HG03558 (cell line): Measurements from ENCODE around the gene BMPR1B.
"Not testable (repeated sequence)": the region's sequence is repeated elsewhere in the genome, so short reads cannot be mapped to it uniquely, and the experiment has no call there.

Experiments
- ATAC-seq: cut with Tn5 transposase; IDR thresholded peaks from one replicate; pipeline ENCODE4 v1.9.1; 2021; ENCODE audit warnings: moderate number of reproducible peaks; ENCODE audit not compliant: unreplicated experiment; ENCODE audit errors: extremely low read depth

Gene BMPR1B

DNA sequence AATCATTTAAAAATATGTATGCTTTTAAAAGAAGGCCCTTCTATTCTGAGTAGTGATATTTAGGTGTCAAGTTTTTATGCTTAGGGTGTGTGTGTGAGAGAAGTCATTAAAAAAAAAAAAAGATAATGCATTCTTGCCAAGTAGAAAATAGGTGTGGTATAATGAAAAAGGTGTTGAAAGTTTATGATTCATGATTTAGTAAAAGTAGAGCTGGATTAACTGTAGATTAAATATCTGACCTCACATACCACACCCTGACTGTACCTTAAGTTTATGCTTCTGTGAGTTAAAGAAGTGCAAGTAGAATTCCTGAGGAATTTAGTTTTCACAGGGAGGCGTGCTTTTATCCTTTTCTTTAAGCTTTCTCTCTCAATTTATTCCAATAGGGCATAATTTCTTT is 71.1 kb downstream of the BMPR1B start:
- ATAC-seq, result no peak

DNA sequence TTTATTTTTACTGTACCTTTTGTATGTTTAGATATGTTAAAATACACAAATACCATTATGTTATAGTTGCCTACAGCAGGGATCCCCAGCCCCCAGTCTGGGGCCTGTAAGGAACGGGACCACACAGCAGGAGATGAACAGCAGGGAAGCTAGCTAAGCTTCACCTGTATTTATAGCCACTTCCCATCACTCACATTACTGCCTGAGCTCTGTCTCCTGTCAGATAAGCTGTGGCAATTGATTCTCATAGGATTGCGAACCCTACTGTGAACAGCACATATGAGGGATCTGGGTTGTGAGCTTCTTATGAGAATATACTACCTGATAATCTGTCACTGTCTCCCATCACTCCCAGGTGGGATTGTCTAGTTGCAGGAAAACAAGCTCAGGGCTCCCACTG is 73.9 kb downstream of the BMPR1B start:
- ATAC-seq, result no peak

DNA sequence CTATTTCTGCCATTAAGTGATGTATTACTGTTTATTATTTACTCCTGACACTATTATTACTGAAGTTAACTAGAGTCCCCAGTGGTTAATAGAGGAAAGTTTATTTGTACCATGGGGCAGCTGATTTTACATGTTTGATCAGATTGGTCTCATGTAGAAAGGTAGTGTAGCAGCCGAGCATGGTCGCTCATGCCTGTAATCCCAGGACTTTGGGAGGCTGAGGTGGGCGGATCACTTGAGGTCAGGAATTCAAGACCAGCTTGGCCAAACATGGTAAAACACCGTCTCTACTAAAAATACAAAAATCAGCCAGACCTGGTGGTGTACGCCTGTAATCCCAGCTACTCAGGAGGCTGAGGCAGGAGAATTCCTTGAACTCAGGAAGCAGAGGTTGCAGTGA is 74.6 kb downstream of the BMPR1B start:
- ATAC-seq, result not testable (repeated sequence)

DNA sequence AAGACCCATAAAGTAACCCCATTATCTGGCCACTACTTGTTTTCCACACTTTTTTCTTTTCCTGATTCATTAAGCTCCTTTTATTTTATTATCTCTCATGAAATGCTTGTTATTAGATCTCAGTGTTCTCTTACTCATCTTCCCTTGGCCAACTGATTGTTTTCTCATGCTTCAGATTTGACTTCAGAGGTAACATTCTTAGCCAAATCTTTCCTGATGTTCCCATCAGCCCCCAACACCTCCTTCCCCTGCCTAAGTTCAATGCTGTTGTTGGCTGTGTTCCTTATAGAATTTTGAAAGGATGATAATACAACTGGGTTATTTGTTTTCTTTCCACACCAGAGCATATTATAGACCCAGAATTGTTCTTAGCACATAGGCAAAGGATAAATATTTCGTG is 75.6 kb downstream of the BMPR1B start:
- ATAC-seq, result no peak

DNA sequence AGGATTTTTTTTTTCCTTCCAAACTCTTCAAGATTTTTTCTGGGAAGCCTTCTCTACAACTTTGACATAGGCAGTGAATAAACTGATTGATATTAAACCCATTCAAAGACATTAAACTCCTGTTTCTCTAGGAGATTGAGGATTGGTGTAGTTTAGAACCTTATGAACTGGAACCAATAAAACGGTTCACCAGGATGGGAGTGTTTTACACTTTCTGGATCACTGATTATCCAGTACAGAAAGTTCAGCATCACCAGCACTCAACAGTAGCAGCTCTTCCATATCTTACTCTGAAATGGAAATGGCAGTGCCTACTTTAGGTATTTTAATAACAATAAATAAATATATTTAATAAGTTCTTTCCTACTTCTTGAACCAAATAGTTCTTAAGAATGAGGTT is 76.7 kb downstream of the BMPR1B start:
- no peak for ATAC-seq

DNA sequence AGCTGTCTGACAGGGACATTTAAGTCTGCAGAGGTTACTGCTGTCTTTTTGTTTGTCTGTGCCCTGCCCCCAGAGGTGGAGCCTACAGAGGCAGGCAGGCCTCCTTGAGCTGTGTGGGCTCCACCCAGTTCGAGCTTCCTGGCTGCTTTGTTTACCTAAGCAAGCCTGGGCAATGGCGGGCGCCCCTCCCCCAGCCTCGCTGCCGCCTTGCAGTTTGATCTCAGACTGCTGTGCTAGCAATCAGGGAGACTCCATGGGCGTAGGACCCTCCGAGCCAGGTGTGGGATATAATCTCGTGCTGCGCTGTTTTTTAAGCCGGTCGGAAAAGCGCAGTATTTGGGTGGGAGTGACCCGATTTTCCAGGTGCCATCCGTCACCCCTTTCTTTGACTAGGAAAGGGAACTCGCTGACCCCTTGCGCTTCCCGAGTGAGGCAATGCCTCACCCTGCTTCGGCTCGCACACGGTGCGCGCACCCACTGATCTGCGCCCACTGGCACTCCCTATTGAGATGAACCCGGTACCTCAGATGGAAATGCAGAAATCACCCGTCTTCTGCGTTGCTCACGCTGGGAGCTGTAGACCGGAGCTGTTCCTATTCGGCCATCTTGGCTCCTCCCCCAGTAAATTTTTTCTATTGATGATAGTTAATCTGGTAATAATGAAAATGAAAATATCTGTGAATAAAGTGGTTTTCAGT is 83.6 kb downstream of the BMPR1B start:
- ATAC-seq, result not testable (repeated sequence)

DNA sequence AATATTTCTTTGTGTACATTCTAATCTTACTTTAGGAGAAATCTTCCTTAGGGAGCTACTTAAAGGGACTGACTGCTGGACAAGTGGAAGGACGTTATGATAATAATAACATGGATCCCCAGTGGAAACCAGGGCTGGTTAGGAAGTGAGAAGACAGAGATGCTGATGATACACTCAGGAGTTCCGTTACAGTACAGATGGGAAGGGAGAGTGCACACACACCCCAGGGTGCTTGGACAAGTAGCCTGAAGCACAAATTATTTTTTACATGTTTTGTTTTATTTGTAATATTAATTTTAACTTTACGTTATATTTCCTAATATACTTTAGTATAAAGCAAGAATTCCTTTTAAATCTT is 84.1 kb downstream of the BMPR1B start:
- no peak for ATAC-seq

DNA sequence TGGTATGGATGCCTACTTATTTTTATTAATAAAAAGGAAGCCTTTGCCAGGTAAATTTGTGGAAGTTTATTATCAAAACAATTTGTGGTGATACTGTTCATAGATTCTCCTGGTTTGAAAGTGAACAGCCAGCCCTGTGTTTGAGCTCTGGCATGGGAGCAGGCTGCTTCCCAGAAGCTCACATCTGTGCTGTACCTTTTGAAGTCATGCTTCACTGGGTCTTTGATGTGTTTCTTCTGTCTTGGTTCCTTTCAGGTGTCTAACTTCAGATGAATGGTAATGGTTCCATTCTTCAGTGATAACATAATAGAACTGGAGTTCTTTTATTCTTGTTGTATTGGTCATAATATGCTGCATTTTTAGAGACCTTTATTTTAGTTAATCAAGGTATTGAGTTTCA is 85.5 kb downstream of the BMPR1B start:
- ATAC-seq, result no peak

DNA sequence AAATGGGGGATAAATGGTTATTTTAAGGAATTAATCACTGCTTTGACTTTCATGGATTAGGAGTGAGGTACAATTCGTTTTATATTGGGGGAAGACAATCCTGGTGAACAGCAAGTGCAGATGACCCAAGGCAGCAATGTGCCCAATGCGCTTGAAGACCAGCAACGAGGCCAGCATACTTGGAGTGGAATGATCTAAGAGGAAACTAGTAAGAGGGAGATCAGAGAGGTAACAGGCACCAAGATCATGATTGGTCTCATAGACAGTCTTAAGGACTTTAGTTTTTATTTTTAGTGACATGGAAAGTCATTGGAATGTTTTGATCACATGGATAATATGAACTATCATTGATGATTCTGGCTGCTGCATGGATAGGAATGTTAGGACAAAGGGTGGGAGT is 90.6 kb downstream of the BMPR1B start:
- ATAC-seq, result no peak

DNA sequence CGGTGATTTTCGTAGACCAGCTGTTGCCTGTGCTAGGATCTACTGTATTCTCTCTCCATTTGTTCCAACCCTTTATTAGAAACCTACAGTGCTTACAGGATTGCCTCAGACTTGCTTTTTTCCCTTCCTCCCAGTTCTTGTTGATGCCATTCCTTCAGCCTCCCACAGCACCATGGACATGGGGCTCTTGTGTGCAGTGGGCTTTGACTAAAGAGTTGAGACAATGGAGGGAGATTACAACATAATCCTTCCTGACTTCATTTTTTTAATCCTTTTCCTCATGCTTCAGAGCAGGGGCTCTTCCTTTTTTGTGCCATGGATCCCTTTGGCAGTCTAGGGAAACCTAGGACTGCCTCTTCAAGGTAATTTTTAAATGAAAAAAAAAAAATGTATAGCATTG is 92.1 kb downstream of the BMPR1B start:
- ATAC-seq, result no peak

DNA sequence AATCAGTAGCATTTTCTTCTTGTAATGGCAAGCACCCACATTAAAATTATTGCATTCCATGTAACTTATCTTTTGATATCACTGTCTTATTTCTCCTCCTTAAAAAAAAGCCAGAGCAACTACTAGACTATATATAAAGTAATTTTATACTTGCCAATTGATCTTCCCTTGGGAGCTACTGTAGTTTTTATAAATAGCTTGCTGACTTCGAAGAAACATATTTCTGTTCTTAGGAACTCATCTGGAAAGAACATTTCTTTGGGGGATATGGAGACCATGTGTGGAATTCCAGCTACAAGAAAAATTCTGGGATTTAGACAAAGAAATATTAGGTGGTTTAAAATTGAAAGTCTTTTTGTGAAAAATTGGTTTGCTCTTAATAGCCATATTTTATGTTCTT is 94.9 kb downstream of the BMPR1B start:
- ATAC-seq, result no peak

DNA sequence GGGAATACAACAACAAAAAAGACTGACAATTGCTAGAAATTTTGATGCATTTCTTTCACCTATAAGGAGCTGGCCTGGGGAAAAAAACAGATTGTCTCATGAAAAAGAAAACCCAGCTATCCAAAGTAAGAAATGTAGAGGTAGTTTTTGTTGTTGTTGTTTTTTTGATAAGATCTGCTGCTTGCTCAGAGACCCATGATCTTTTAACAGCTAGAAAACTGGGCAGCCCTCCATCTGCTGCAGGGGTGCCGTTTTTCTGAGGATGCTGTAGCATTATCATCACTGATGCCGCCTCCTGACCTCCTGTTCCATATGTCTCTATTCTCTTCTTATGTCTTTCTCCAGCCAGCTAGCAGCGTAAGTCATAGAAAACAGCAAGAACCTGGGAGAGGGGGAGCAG is 98.3 kb downstream of the BMPR1B start:
- no peak for ATAC-seq

DNA sequence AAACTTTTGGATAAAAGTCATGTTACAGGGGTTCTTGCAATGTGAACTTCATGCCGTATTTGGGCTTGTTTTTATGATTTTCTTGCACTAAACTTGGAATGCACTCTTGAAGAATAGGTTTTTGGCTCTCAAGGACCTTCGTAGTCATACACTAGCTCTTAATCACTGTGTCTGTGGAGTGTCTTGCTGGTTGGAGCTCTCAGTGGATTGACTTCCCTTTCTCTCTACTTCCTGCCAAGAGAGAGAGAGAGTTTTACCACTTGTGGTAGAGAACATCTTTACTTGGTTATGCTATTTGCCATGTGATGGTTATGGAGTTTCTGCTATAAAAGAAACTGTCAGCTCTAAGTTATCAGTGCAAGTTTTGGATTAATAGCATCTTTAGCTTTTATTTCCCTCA is 112.4 kb downstream of the BMPR1B start:
- no peak for ATAC-seq

DNA sequence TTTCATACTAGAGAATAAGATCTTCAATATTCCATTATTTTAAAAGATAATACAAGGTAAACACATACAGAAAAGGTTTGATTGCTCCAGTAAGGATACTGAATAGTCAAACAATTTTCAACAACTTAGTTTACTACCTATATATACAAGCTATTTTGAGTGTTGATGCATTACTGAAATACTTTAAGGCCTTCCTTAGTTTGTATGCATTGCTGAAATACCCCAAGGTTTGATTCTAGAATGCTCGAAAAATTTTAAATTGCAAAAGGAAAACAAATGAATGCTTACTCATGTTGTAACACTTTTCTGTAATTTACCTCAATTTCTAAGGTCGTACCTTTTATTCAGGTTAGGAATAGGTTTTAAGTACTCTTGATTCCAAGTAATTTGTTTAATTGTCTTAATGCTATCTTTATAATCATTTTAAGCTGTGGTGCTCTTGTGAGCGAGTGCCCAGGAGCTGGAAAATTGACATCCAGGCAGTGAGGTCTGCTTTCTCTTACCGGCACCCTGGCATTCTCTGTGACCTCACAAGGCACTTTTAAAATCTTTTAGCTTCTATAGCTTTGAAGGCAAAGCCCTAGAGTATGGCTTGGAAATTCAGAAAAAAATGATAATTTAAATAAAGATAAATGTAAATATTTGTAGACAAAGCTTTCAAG is 114.0 kb downstream of the BMPR1B start:
- no peak for ATAC-seq

DNA sequence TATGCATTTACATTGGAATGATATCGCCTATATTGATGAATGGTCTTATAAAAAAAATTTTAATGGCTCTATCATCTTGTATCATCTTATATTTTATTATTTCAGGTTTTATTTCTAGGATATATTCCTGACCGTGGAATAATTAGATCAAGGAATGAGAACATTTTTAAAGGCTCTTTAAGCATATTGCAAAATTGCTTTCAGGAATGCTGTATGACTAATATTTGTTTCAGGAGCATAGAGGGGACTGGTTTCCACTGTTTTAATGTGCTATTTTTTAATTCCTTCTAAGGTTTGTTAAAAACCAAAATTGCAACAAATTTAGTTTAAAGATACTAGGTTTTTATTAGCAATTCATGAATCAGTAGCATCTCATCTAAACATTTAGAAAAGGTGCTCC is 120.2 kb downstream of the BMPR1B start:
- no peak for ATAC-seq

DNA sequence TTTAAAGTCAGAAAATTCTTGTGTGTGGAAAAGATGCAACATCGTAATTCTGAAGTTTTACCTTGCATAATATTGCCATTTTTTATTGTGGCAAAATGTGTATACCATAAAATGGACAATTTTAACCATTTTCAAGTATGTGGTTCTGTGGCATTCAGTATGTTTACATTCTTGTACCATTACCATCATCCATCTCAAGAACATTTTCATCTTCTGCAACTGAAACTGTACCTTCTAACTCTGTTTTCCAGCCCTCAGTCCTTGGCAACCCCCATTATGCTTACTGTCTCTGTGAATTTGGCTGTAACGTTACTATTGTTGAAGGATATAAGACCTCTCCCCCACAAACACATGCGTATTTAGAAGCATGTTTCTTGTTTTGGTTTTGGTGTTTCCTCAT is 123.2 kb downstream of the BMPR1B start:
- ATAC-seq, result no peak

DNA sequence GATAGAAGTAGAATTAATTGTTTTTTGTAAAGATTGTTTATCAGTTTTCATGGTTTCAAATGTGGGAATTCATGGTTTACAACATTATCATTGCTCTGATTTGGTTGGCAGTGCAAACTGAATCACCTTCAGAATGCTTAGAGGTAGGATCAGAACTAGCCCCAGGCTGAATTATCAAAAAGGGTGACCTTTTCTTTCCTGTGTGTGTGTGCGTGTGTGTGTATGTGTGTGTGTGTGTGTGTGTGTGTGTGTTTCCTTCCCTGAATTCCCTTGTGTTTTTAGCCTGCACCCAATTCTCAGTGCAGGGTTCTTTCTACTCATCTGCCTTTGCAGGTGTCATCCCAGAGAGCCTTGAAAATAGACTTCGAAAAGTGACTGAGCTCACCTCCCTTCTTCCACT is 125.0 kb downstream of the BMPR1B start:
- ATAC-seq, result no peak

DNA sequence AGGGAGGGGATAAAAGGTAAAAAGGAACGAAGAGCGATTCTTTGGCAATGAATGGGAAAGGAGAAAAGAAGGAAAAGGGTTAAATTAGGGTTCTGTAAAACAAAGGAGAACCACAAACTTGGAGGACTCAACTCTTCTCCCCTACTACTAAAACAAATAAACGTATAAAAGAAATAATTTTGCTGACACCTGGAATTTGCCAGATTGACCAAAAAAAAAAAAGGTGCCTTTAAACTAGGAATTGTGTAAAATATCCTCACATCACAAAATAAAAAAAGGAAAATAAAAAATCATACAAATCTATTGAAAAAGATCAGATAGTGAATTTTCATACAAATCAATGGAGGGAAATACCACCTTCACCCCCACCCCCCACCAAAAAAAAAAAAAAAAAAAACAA is 129.3 kb downstream of the BMPR1B start:
- ATAC-seq, result no peak

DNA sequence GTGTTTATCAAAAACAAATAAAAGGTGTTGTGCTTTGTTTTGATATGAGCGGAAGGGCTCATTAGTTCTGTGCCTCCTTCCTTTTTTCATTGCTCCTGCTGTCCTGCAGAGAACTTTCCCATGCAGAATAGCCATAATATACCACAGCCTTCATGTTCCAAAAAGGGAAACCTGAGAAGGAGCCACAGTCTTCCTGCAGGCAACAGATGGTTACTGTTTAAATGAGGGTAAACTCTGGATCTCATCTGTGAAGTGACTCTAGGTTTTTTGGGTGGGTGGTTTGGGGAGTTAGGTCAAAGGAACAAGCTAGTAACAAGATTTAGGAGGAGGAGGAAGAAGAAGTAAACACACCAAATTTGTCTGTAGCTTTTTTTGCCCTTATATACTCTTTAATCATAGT is 131.8 kb downstream of the BMPR1B start:
- ATAC-seq, result no peak

DNA sequence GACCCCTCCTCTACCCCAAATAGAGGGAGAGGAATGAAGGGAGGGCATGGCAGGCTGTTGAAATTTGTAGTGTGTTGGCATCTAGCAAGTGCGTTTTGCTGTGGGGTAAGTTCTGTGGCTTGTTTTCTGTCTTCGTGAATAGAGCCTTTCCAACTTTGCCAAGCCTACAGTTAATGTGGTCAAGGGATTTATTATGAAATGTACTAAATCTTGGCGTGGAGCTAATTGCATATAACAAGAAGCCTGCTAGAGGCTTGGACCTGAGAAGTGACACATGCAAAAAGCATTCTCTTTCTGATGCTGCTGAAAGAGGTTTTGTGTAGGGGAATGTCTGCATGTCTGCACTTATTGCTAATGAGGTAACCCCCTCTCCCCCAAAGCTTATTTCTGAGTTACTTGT is 132.2 kb downstream of the BMPR1B start:
- ATAC-seq, result no peak

DNA sequence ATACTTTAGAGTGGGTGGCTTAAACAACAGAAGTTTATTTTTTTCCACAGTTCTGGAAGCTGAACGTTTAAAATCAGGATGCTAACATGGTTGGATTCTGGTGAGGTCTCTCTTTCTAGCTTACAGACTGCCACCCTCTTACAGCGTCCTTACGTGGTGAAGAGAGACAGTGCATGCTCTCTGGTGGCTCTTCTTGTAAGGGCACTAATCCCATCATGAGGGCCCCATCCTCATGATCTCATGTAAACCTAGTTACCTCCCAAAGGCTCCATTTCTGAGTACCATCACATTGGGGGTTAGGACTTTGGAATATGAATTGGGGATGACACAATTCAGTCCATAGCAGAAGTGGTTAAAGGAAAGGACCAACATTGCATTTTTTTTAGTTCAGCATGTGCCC is 132.8 kb downstream of the BMPR1B start:
- no peak for ATAC-seq

DNA sequence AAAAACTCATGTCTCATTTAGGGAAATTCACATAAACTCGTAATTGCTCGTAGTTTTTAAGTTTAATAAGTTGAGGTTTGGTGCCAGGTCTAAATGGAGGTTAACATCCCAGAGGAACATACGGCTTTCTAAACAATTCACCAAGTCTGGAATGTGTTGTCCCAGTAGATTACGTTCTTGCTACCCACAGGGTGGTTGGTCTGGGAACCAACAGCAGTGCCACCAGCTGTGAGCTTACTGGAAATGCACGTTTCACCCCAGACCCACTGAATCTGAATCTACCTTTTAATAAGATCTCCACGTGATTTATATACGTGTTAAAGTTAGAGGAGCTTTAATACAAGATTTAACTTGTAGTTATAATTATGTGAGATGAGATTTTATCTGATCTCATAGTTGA is 134.3 kb downstream of the BMPR1B start:
- ATAC-seq, result no peak
